Central memory CD4-positive, alpha-beta T cell (primary cell): ENCODE measurements around the gene NAA38.

Experiments used
- DNase-seq: peaks from one replicate; pipeline ENCODE4 v3.0.0; 2022

Gene NAA38

DNA sequence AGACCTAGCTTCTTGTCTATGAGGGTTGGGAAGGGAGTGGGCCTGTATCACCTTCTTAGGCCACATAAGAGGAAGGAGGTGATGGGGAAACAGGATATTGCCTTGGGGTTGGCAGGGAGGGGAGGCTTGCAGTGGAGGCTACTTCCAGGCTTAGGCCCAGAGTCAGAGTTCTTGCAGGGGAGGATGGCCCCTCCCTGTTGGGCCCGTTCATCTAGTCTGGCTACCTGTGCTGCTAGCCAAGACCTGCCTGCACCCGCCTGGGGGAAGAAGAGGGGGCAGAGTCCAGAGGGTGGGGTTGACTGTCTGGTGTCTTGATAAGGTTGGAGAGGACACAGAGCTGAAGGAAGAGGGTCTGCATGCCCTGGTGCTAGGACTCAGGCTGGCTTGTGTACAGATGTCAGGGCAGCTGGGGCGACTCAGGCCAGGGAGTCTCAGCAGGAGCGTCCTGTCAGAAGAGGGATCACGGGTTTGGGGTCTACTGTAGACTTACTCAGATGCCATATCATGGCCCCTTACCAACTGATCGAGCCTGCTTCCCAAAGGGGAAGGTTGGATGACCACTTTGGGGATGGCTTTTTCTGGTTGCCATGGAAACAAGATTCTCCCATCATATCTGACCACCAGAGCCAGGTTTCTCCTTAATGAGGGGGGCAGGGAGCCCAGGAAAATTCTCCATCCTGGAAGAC is 18.0 kb downstream of the NAA38 start:
- DNase-seq = no peak

GRCh38 chr17:7838090-7839075 is 19.0 kb downstream of the NAA38 start:
- no peak for DNase-seq

DNA sequence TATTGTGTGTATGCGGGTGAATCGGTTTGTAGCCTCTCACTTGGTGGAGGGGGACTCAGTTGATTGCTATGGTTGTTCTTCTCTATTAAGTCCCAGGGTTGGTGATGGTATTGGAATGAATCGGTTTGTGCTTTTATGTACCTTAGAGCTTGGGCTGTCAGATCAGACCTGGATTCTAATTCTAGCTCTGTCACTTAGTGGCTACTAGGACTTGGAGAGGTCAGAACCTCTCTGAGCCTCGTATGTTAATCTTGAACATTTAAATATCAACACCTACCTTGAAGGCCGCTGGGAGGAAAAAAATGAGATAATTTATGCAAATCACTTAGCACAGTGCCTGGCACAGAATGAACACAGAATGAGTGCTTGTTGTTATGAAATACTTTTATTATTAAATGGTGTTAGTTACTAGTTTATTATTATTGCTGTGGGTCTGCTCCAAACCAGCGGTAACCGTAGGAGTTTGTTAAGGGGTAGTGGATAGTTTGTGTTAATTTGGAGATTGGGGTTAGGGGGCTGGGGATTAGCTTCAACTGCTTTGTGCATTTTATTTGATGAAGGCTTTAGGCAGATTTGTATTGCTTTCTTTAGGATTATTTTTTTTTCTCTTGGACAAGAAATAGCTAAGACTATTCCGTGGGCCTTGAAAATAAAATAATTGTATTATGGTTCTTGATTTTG is 19.8 kb downstream of the NAA38 start:
- no peak for DNase-seq

- DNase-seq = peak; percentile 67
Observed at GRCh38 chr17:7836596-7837407, 20.6 kb downstream of the NAA38 start.

DNA sequence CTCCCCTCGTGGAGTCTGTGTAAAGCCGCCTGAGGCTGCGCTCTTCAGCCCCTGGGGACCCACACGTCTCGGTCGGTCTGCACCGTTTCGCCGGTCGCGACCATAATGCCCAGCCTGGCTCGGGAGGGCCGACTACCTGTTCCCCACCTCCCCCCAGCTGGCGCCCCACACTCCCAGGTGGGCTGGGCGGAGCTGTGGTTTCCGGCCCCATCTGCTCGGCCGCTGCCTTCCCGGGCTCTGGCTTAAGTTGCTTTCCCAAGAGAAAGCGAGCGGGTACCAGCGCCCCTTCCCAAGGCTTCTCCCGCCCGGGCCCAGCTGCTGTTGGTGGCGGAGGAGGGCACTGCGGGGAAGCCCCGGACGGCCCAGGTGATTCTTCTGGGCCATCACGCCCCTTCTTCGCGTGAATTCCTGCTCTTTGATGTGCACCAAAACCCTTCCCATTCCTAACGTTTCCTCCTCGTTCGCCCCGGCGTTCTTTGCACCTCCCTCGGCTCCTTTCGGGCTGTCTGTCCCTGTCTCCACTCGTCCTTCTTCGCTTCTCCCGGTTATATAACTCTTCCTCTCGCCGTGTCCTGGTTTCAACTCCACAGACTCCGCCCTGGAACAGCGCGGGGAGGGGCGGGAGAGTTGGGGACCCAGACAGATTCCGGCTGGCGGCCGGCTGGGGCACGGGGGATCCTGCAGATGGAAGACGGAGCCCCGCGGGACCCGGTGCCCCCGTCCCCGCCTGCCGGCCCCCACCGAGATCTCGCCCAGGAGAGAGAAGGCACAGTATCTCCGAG is 21.4 kb downstream of the NAA38 start:
- no peak for DNase-seq

DNA sequence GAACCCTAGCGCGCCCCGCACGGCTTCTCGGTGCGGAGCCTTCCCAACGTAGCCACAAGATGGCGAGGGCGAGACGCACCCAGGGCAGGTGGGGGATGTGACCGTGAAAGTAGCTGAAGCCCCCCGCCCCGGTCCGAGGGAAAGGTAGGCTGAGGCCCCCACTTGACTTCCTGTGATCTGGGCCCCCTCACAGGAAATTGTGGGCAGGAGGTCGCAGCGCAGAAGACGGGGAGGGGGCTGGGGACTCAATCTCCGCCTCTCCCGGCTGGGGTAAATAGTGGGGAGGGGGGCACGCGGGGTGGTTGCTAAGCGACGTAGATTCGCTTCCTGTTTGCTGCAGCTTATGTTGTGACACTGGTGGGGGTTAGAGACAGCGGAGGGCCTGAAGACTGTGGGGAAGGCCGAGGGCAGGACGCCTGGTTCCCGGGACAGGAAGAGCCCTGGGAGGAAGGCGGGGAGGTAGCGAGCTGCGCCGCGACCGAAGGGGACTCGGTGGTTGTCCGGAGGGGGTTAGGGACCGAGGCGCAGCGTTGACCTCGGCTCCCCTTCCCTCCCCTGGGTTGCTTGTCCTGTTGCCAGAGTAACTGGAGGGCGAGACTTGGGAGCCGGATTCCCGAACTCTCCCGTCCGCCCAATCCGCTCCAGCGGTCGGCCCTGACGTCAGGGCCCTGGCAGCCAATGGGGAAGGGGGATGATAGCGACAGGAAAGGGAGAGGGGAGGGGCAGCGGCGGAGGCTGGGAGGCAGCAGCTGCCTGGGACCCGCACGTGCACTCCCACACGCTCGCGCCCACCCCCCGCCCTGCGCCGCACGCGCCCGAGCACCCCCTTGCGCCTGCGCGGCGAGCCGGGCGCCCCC is 22.2 kb downstream of the NAA38 start:
- peak; percentile 92 for DNase-seq

DNA sequence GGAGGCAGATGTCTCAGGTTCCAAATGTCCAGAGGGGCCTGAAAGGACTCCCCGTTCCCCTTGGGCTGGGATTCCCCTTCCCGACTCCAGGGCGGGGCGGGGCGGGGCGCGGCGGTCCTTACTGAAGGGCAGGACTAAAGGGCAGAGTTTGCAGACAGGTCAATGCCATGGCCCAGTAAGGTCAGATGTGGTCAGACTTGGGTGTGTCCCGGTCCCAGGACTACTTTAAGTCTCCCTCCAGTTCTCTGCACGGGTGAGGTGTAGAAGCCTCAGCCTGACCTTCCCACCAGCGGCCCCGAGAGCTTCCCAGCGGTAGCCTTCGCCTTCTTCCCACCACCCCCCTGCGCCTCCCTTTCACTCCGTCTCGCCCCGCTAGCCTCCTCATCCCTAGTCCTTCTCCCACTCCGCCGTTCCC is 22.8 kb downstream of the NAA38 start:
- DNase-seq = peak; percentile 60

DNA sequence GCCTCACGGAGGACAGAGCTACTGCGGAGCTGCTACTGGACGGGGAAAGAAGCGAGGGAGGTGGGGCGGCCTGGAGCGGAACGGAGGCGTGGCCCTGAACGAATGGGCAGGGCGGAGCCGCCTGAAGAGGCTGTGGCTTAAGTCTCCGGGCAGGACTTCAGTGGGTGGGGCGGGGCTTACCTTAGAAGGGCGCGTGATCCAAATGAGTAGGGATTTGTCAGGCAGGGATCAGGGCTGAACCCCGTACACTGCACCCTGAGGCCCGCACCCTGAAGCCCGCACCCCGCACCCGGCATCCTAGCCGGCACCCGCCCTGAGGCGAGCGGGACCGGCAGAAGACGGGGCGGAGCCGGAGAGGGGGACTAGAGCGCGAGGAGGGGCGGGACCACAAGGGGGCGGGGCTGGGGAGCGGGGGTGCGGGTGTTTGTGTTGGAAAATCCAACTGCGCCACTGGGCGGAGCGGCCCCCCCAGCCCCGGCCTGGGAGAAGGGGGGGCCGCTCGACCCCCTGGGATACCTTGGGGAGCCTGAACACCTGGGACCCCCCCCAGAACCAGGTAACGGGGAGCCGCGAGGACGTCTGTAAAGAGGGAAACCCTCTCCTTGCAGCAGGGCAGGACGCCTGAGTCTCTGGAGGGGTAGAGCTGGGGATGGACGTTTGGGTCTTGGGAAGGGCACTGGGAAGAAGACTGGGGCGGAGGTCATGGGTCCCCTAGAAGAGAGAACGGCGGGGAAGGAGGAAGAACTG is 23.4 kb downstream of the NAA38 start, which contains the start of gene KDM6B:
KDM6B (plus strand) TSS at position 423 of the 747 bp plus-strand sequence. CDS start 11,338 bp downstream, outside the sequence.
- DNase-seq = peak; percentile 86

- DNase-seq = no peak
Observed at GRCh38 chr17:7833011-7833794, 24.2 kb downstream of the NAA38 start.

DNA sequence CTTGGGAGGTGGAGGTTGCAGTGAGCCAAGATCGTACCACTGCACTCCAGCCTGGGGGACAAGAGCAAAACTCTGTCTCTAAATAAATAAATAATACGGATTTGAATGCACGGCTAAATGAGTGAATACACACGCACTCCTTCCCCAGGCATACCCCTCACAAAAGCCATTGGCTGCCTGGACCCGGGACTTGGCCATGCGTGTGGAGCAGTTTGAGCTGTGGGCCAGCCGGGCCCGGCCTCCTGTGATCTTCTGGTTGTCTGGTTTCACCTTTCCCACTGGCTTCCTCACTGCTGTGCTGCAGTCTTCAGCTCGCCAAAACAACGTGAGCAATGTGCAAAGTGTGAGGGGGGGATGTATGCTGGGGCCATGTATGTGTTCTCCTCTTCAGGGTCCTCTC is 24.9 kb downstream of the NAA38 start:
- DNase-seq = no peak

DNA sequence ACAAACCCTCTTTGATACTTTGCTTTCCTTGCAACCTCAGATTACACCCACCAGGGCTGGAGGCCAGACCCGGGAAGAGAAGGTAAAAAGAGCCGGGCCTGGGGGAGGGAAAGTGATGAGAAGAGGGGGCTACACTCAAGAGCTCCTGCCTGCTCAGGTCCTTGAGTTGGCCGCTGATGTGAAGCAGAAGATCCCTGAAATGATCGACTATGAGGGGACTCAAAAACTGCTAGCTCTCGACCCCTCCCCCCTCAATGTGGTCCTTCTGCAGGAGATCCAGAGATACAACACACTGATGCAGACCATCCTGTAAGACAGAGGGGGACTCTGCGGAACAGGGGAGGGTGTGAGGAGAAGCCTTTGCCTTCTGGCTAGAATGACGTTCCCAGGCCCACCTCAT is 26.1 kb downstream of the NAA38 start:
- no peak for DNase-seq

DNA sequence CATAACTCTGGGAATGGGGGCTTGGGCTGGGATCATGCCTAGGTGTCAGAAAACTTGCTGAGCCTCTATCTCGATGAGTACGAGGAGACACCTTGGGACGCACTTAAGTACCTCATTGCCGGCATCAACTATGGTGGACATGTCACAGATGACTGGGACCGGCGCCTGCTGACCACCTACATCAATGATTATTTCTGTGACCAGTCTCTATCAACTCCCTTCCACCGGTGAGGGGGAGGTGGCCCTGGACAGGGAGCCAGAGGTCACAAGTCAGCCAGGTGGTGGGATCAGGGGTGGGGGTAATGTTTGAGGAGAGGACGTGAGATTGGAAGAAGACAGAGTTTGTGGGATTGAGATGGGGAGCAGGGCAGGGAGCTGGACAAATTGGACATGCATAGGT is 26.7 kb downstream of the NAA38 start:
- DNase-seq = no peak

DNA sequence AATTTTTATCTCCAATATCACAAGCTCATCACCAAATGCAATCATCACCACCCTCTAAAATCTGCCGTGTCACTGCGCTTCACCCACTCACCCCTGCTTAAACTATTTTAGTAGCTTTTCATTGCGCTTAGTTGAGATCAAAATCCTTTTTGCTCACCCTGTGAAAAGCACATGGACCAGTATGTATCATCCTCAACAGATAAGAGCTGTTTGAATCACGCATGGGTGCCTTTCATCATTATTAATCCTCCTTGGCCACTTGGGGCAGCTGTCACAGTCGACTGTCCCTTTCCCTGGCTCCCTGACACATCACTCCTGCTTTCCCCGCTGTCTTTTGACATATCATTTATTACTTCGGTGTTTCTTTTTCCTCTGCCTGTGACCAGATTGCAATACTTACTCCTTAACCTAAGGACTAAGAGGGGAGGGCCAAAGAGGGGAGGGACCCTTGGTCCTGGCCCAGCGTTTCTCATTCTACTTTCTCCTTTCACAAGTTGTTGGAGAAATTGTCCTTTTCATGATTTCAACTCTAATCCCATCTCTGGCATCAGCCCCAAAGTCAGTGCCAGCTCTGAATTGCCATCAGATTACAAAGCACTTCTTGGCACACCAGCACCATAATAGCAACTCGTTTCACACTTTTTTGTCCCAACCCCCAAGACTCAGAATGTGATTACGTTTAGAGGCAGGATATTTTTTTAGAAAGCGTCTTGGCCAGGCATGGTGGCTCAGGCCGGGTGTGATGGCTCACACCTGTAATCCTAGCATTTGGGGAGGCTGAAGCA is 32.0 kb downstream of the NAA38 start:
- DNase-seq = no peak

DNA sequence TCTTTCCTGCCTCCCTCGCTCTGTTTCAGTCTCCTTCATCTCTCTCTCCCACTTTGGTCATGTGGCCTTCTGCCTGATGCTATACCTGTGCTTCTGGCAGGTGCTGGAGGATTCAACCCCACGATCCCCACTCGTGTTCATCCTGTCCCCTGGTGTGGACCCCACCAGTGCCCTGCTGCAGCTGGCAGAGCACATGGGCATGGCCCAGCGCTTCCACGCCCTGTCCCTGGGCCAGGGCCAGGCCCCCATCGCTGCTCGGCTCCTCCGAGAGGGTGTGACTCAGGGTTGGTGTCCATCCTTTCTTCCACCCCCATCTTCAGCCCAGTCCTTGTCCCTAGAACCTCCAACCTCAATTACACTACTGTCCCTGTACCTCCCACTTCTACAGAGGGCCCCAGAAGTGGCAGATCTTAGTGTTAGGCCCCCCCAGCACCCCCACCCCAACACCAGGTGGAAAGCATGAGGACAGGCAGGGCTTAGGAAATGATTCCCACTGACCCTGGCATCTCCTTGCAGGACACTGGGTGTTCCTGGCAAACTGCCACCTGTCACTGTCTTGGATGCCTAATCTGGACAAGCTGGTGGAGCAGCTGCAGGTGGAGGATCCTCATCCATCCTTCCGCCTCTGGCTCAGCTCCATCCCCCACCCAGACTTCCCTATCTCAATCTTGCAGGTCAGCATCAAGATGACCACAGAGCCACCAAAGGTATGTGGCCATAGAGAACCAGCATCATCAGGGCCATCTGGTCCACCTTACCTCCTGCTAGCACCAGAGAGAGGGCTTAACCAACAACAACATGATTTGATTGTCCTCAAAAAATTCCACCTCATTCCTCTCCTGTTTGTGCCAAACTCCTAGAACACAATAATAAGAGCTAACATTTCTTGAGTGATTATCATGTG is 33.1 kb downstream of the NAA38 start:
- no peak for DNase-seq

GRCh38 chr17:7823581-7824001 is 33.8 kb downstream of the NAA38 start:
- DNase-seq = no peak

DNA sequence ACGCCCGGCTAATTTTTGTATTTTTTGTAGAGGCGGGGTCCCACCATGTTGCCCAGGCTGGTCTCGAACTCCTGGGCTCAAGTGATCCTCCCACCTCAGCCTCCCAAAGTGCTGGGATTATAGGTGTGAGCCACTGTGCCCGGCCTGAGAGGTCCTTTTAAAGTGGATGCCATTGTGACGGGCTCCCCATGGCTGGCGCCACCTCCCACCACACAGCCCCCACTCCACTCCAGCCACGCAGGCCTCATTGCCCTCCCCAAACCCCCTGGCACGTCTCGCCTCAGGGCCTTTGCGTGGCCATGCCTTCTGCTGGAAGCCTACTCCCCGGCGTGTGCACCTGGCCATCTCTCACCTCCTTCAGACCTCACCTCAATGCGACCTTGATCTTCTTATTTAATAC is 35.2 kb downstream of the NAA38 start:
- DNase-seq = no peak

GRCh38 chr17:7820231-7820630 is 37.1 kb downstream of the NAA38 start:
- no peak for DNase-seq
